H1 (cell line): ENCODE results near the gene PKP1. TPM values are rescaled to one million over a fixed set of nuclear protein-coding genes. Genes with fewer than 3 reads are reported as not detected.

ENCODE experiments used
- CTCF ChIA-PET: fragments of 300-600 bp; sonication (Branson Sonifier 250); formaldehyde crosslinking; loops from one replicate; lab custom pipeline; 2021; ENCODE audit not compliant: partially characterized antibody; lab: Charles Lee
- POLR2A ChIA-PET: fragments of 300-600 bp; sonication (Branson Sonifier 250); formaldehyde crosslinking; loops from one replicate; lab custom pipeline; 2021; ENCODE audit warnings: inconsistent platforms; ENCODE audit not compliant: partially characterized antibody; lab: Charles Lee
- DNase-seq, 2 experiments: peaks; one replicate each; pipeline versions ENCODE4 v3.0.0 to v3.0.0-alpha.2; 2010 to 2022; ENCODE audit warnings: low spot score in 2 of 2, low read depth in 1 of 2, mixed read lengths in 1 of 2
- FAIRE-seq: peaks from 2 replicates; lab custom pipeline; 2011; peaks lifted over from hg19 to GRCh38; lab: Jason Lieb, UNC
- H2AFZ ChIP-seq: 2 replicates; pipeline ENCODE4 v1.8.1; 2012; ENCODE audit warnings: low read length, inconsistent platforms
- H2AK5ac ChIP-seq: 2 replicates; pipeline ENCODE4 v1.6.1; 2013; ENCODE audit warnings: low read depth, low read length
- H2BK120ac ChIP-seq: replicated peaks from 2 replicates; pipeline ENCODE3; 2013; ENCODE audit warnings: low read depth, low read length, inconsistent platforms
- H2BK12ac ChIP-seq: 2 replicates; pipeline ENCODE4 v1.6.1; 2013; ENCODE audit warnings: low read depth, low read length
- H2BK15ac ChIP-seq: 2 replicates; pipeline ENCODE4 v1.6.1; 2013; ENCODE audit warnings: low read length
- H2BK20ac ChIP-seq: 2 replicates; pipeline ENCODE4 v1.6.1; 2013; ENCODE audit warnings: low read length
- H2BK5ac ChIP-seq: 2 replicates; pipeline ENCODE4 v1.6.1; 2013; ENCODE audit warnings: low read depth, low read length
- H3K14ac ChIP-seq: 2 replicates; pipeline ENCODE4 v1.6.1; 2013; ENCODE audit warnings: inconsistent platforms; ENCODE audit not compliant: insufficient read length
- H3K18ac ChIP-seq: 2 replicates; pipeline ENCODE4 v1.6.1; 2013; ENCODE audit warnings: low read length; ENCODE audit errors: extremely low read depth
- H3K23ac ChIP-seq: 2 replicates; pipeline ENCODE4 v1.6.1; 2013; ENCODE audit warnings: inconsistent platforms; ENCODE audit not compliant: insufficient read length
- H3K23me2 ChIP-seq: 2 replicates; pipeline ENCODE4 v1.6.1; 2013; ENCODE audit warnings: low read depth, low read length
- H3K27ac ChIP-seq: 2 replicates; pipeline ENCODE4 v1.6.1; 2011; ENCODE audit warnings: low read depth, low read length, inconsistent platforms
- H3K27me3 ChIP-seq, 4 experiments: replicated peaks in 1 of 4; 1 replicate in 1 of 4; 2 replicates in 3 of 4; pipeline versions ENCODE4 v1.6.1 to v1.8.1; 2011 to 2013; ENCODE audit warnings: low read length in 3 of 4, mild to moderate bottlenecking in 3 of 4, inconsistent platforms in 2 of 4, mixed read lengths in 2 of 4, moderate library complexity in 1 of 4; ENCODE audit not compliant: control insufficient read depth in 3 of 4, insufficient read depth in 3 of 4; ENCODE audit errors: extremely low read depth in 1 of 4
- H3K36me3 ChIP-seq, 4 experiments: 2 replicates each; pipeline versions ENCODE4 v1.6.1 to v1.8.1; 2011 to 2013; ENCODE audit warnings: mild to moderate bottlenecking in 4 of 4, low read length in 3 of 4, moderate library complexity in 2 of 4, control low read depth in 1 of 4, inconsistent platforms in 1 of 4; ENCODE audit not compliant: insufficient read depth in 4 of 4, control insufficient read depth in 2 of 4
- H3K4ac ChIP-seq: replicated peaks from 2 replicates; pipeline ENCODE3; 2013; ENCODE audit warnings: low read length, low read depth, mixed read lengths, inconsistent platforms; ENCODE audit not compliant: insufficient read length
- H3K4me1 ChIP-seq, 4 experiments: replicated peaks in 1 of 4; 1 replicate in 1 of 4; 2 replicates in 3 of 4; pipeline versions ENCODE4 v1.6.1 to v1.8.1; 2011 to 2013; ENCODE audit warnings: low read length in 3 of 4, inconsistent platforms in 2 of 4, mixed read lengths in 1 of 4; ENCODE audit not compliant: insufficient read depth in 4 of 4, control insufficient read depth in 3 of 4
- H3K4me2 ChIP-seq, 2 experiments: 2 replicates each; pipeline versions ENCODE4 v1.6.1 to v1.8.1; 2011 to 2013; ENCODE audit warnings: low read depth in 2 of 2, low read length in 2 of 2, control low read depth in 1 of 2, inconsistent platforms in 1 of 2, mild to moderate bottlenecking in 1 of 2; ENCODE audit not compliant: insufficient read depth in 1 of 2
- H3K4me3 ChIP-seq, 4 experiments: fragments of 200-600, 300-600 bp in 1 of 4; sonication (generic), shearing (Covaris generic), sonication (Bioruptor Twin) in 1 of 4; 2 replicates each; pipeline versions ENCODE4 v1.5.1 to v1.8.1; 2011 to 2016; ENCODE audit warnings: low read length in 4 of 4, low read depth in 3 of 4, control low read depth in 2 of 4, inconsistent platforms in 2 of 4, mild to moderate bottlenecking in 2 of 4, mixed read lengths in 1 of 4, moderate library complexity in 1 of 4; ENCODE audit not compliant: insufficient read depth in 2 of 4; ENCODE audit errors: extremely low read depth in 1 of 4
- H3K56ac ChIP-seq: replicated peaks from 2 replicates; pipeline ENCODE3; 2013; ENCODE audit warnings: low read depth, mild to moderate bottlenecking, mixed read lengths, low read length, inconsistent platforms; ENCODE audit not compliant: insufficient read length
- H3K79me1 ChIP-seq: 2 replicates; pipeline ENCODE4 v1.6.1; 2013; ENCODE audit warnings: low read depth, low read length, control low read depth
- H3K79me2 ChIP-seq, 2 experiments: 2 replicates each; pipeline versions ENCODE4 v1.6.1 to v1.8.1; 2012 to 2013; ENCODE audit warnings: low read length in 2 of 2, mild to moderate bottlenecking in 2 of 2, inconsistent platforms in 1 of 2; ENCODE audit not compliant: insufficient read depth in 2 of 2, control insufficient read depth in 1 of 2
- H3K9ac ChIP-seq, 4 experiments: replicated peaks in 1 of 4; 1 replicate in 1 of 4; 2 replicates in 3 of 4; pipeline versions ENCODE4 v1.6.1 to v1.8.1; 2011 to 2013; ENCODE audit warnings: low read depth in 3 of 4, low read length in 3 of 4, control low read depth in 2 of 4, mild to moderate bottlenecking in 2 of 4, moderate library complexity in 2 of 4, inconsistent platforms in 1 of 4; ENCODE audit errors: extremely low read depth in 1 of 4
- H3K9me3 ChIP-seq, 2 experiments: 2 replicates each; pipeline versions ENCODE4 v1.6.1 to v1.8.1; 2012 to 2013; ENCODE audit warnings: mild to moderate bottlenecking in 2 of 2, moderate library complexity in 2 of 2, control low read depth in 1 of 2, inconsistent platforms in 1 of 2, low read depth in 1 of 2, low read length in 1 of 2, mixed read lengths in 1 of 2; ENCODE audit not compliant: insufficient read depth in 2 of 2
- H4K20me1 ChIP-seq, 2 experiments: replicated peaks in 1 of 2; 2 replicates each; pipeline versions ENCODE3 to v1.8.1; 2011 to 2013; ENCODE audit warnings: inconsistent platforms in 2 of 2, low read length in 2 of 2, mild to moderate bottlenecking in 1 of 2; ENCODE audit not compliant: insufficient read depth in 2 of 2, control insufficient read depth in 1 of 2
- H4K5ac ChIP-seq: 2 replicates; pipeline ENCODE4 v1.6.1; 2013; ENCODE audit warnings: low read length, low read depth, mixed read lengths, inconsistent platforms; ENCODE audit not compliant: insufficient read length
- H4K8ac ChIP-seq: 2 replicates; pipeline ENCODE4 v1.8.0; 2013; ENCODE audit warnings: mild to moderate bottlenecking, moderate library complexity, low read length, inconsistent platforms; ENCODE audit not compliant: insufficient read depth; ENCODE audit errors: extremely low read depth
- H4K91ac ChIP-seq: replicated peaks from 2 replicates; pipeline ENCODE3; 2013; ENCODE audit warnings: low read length, mixed read lengths, inconsistent platforms; ENCODE audit not compliant: insufficient read length
- BRCA1 ChIP-seq: IDR thresholded peaks from 2 replicates; pipeline ENCODE4 v1.6.1; 2012; ENCODE audit warnings: low read depth, low read length, improper control_type of control experiment
- E2F6 ChIP-seq: IDR thresholded peaks from 2 replicates; pipeline ENCODE4 v1.6.1; 2012; ENCODE audit warnings: inconsistent platforms
- FOSL1 ChIP-seq: IDR thresholded peaks from 2 replicates; pipeline ENCODE4 v1.6.1; 2011; ENCODE audit warnings: mild to moderate bottlenecking, low read depth, low read length, moderate library complexity; ENCODE audit not compliant: insufficient read depth
- GTF2F1 ChIP-seq: IDR thresholded peaks from 2 replicates; pipeline ENCODE4 v1.6.1; 2012; ENCODE audit warnings: low read depth, low read length, improper control_type of control experiment, borderline replicate concordance
- HDAC6 ChIP-seq: IDR thresholded peaks from one replicate; pipeline ENCODE4 v1.7.1; 2012; ENCODE audit warnings: low read depth, mild to moderate bottlenecking, inconsistent platforms, low read length, moderate library complexity
- JUND ChIP-seq: IDR thresholded peaks from 2 replicates; pipeline ENCODE4 v1.6.1; 2011; ENCODE audit warnings: mild to moderate bottlenecking, improper control_type of control experiment, low read length
- NANOG ChIP-seq: IDR thresholded peaks from 2 replicates; pipeline ENCODE4 v1.6.1; 2011; ENCODE audit warnings: low read length, low read depth, mild to moderate bottlenecking, inconsistent platforms; ENCODE audit not compliant: insufficient read depth, poor library complexity, severe bottlenecking
- POLR2A ChIP-seq, 2 experiments: IDR thresholded peaks; 1 replicate in 1 of 2; 2 replicates in 1 of 2; pipeline ENCODE4 v1.6.1; 2011; ENCODE audit warnings: low read depth in 2 of 2, low read length in 2 of 2, mild to moderate bottlenecking in 2 of 2; ENCODE audit errors: control extremely low read depth in 1 of 2
- RBBP5 ChIP-seq: IDR thresholded peaks from 2 replicates; pipeline ENCODE4 v1.7.1; 2012; ENCODE audit warnings: low read depth, mild to moderate bottlenecking, inconsistent platforms, low read length, moderate library complexity, borderline replicate concordance
- RXRA ChIP-seq: IDR thresholded peaks from 2 replicates; pipeline ENCODE4 v1.6.1; 2011; ENCODE audit warnings: low read depth, mild to moderate bottlenecking, low read length, moderate library complexity; ENCODE audit not compliant: insufficient read depth
- SIN3A ChIP-seq, 2 experiments: IDR thresholded peaks in 1 of 2; conservative IDR thresholded peaks in 1 of 2; 2 replicates each; pipeline ENCODE4 v1.6.1; 2011 to 2012; ENCODE audit warnings: low read length in 2 of 2, improper control_type of control experiment in 1 of 2, low read depth in 1 of 2, mild to moderate bottlenecking in 1 of 2
- SIRT6 ChIP-seq: IDR thresholded peaks from one replicate; pipeline ENCODE4 v1.7.1; 2012; ENCODE audit warnings: low read length, inconsistent platforms
- SIX5 ChIP-seq: IDR thresholded peaks from 2 replicates; pipeline ENCODE4 v1.6.1; 2011; ENCODE audit warnings: mild to moderate bottlenecking, low read depth, low read length
- TBP ChIP-seq: IDR thresholded peaks from 2 replicates; pipeline ENCODE4 v1.6.1; 2011; ENCODE audit warnings: low read depth, low read length, improper control_type of control experiment
- whole genome bisulfite sequencing, 2 experiments: shearing (Covaris generic) in 1 of 2; methylation state at CpG; one replicate each; pipeline versions ENCODE4 v1.1.6 to v1.1.7; 2013 to 2015; ENCODE audit warnings: low lambda C conversion rate in 2 of 2, mixed read lengths in 2 of 2, inconsistent platforms in 1 of 2, low coverage in 1 of 2, missing lambda C conversion rate in 1 of 2; ENCODE audit not compliant: insufficient replicate concordance in 2 of 2, insufficient coverage in 1 of 2, insufficient read length in 1 of 2; ENCODE audit errors: extremely low coverage in 1 of 2, missing lambda C conversion rate in 1 of 2; 5-methylcytosine and 5-hydroxymethylcytosine counted together
- polyA plus RNA-seq, 7 experiments: library from polyadenylated mRNA; depleted of rRNA in 3 of 7; stranded (reverse) in 5 of 7; unstranded in 2 of 7; fragments of >200 nt in 5 of 7; fragments of 200-250 nt in 2 of 7; gene quantifications; 1 replicate in 5 of 7; 2 replicates in 1 of 7; 4 replicates in 1 of 7; pipeline versions ENCODE4 v1.2.1 to v1.2.3, GENCODE V29; 2011 to 2013; ENCODE audit warnings: missing spikeins in 2 of 7, mixed read lengths in 2 of 7
- total RNA-seq: library from RNA; stranded (reverse); fragmentation: NEBNext Ultra II Directional; extraction: Animal tissue kit (Norgen Biotek cat#: 25700); gene quantifications from 2 replicates; pipeline ENCODE4 v1.2.1, GENCODE V29; 2021

Gene PKP1
- total and polyA plus RNA-seq, 2 of the 8 experiments (the other 6 are each of a cell fraction or from before 2014, with no cell fraction given): 0.21 to 0.95 TPM

- no peak for DNase-seq
- H3K14ac ChIP-seq: no peak overlapping the region
- no peak overlapping the region for H3K4ac ChIP-seq
- WGBS, 2 experiments: 78% methylated on average over 4 of the region's 4 CpGs; no CpG with 5 or more reads in 1 of the 2 experiments
- no peak overlapping the region for H2BK120ac ChIP-seq
- H3K4me3 ChIP-seq: no peak overlapping the region
- H3K18ac ChIP-seq: no peak overlapping the region
- no peaks in the 10 kb centered on the region for H3K27me3 ChIP-seq
- no peaks in the 10 kb centered on the region for H3K9me3 ChIP-seq
- H2AK5ac ChIP-seq: no peak overlapping the region
- no peak overlapping the region for H2BK12ac ChIP-seq
- no peak overlapping the region for H4K8ac ChIP-seq
- H3K36me3 ChIP-seq: no peaks in the 10 kb centered on the region
- H3K4me1 ChIP-seq: peaks cover 0 to 5% (median under 1%) of the 10 kb centered on the region in 4 experiments; a peak in 5 of 7 replicates
- H2BK15ac ChIP-seq: no peak overlapping the region
- H4K91ac ChIP-seq: no peak overlapping the region
- no peak overlapping the region for H3K4me2 ChIP-seq
- no peak overlapping the region for H4K5ac ChIP-seq
- ChIA-PET CTCF (interaction anchor here (0.7 to 14.7 kb wide), 20 partner anchors 8 to 239 kb away, joined by 3 to 275 read pairs (median 6); partner anchors contain the start of gene TNNT2), POLR2A (interaction anchor here (1.5 to 7.7 kb wide), 4 partner anchors 9 to 15 kb away, joined by 5 to 49 read pairs (median 15); no protein-coding TSS in a partner anchor)
- H3K56ac ChIP-seq: no peak overlapping the region
- no peak overlapping the region for H3K9ac ChIP-seq
- H3K23me2 ChIP-seq: no peaks in the 10 kb centered on the region
- no peaks in the 10 kb centered on the region for H4K20me1 ChIP-seq
- H3K79me1 ChIP-seq: no peaks in the 10 kb centered on the region
- H2BK5ac ChIP-seq: no peak overlapping the region
- H3K79me2 ChIP-seq: no peaks in the 10 kb centered on the region
- no peak overlapping the region for H3K23ac ChIP-seq
- no peak overlapping the region for H2AFZ ChIP-seq
- FAIRE-seq: no peak
- no peak overlapping the region for H2BK20ac ChIP-seq
- H3K27ac ChIP-seq: no peak overlapping the region
- TF ChIP-seq RBBP5 (no peak), HDAC6 (no peak), FOSL1 (no peak), NANOG (no peak), BRCA1 (no peak), GTF2F1 (no peak), TBP (no peak), E2F6 (no peak), SIX5 (no peak), RXRA (no peak), POLR2A (IDR thresholded peaks at IDR 0.05; ENCODE audit: control extremely low read depth in 1 of 2, low read depth in 2 of 2, low read length in 2 of 2) (no peak), SIRT6 (no peak), SIN3A (conservative IDR thresholded peaks at IDR 0.05 in 1 of 2, IDR thresholded peaks at IDR 0.05 in 1 of 2; ENCODE audit: low read depth in 1 of 2, low read length in 2 of 2) (no peak), JUND (no peak)
Observed at GRCh38 chr1:201358596-201358995, 75.3 kb downstream of the PKP1 start.
